HCT116 (cell line): ENCODE results near the gene FRY. TPM values are rescaled to one million over a fixed set of nuclear protein-coding genes. Genes with fewer than 3 reads are reported as not detected.

Experiments
- ATAC-seq: fragments of 200-7000 bp; cut with Tn5 transposase; 2 replicates; pipeline ENCODE4 v1.9.1; 2020; ENCODE audit warnings: mild to moderate bottlenecking, moderate library complexity
- BruUV-seq: library from RNA; stranded (reverse); fragments of 400-500 nt; replicated peaks from 2 replicates; lab custom pipeline; 2021; lab: Mats Ljungman, UMichigan
- CTCF ChIA-PET: fragments of 300-600 bp; sonication (Branson Sonifier 250); formaldehyde crosslinking; loops from one replicate; lab custom pipeline; 2021; ENCODE audit warnings: antibody characterized with exemption; lab: Charles Lee
- POLR2A ChIA-PET: fragments of 300-600, 350-600 bp; sonication (Branson Sonifier 250); formaldehyde crosslinking; loops from one replicate; lab custom pipeline; 2021; ENCODE audit warnings: antibody characterized with exemption; lab: Charles Lee
- RAD21 ChIA-PET, 2 experiments: fragments of 300-600 bp; sonication (Branson Sonifier 250); formaldehyde crosslinking; loops; one replicate each; lab custom pipeline; 2023; ENCODE audit warnings: low total read pairs in 2 of 2; ENCODE audit not compliant: uncharacterized antibody in 2 of 2, unreplicated experiment in 2 of 2, low non-redundant PET in 1 of 2; lab: Charles Lee
- DNase-seq: peaks from one replicate; pipeline ENCODE4 v3.0.0-alpha.2; 2010; ENCODE audit warnings: low read depth, low spot score
- H2AFZ ChIP-seq: fragments of 200-600 bp; shearing (Covaris generic), sonication (generic); 2 replicates; pipeline ENCODE4 v1.6.1; 2017; ENCODE audit warnings: low read depth, mixed run types, mixed read lengths, antibody characterized with exemption, low read length; ENCODE audit not compliant: poor library complexity, severe bottlenecking
- H3K27ac ChIP-seq: 2 replicates; pipeline ENCODE4 v1.5.1; 2012; ENCODE audit warnings: low read depth, low read length
- H3K27me3 ChIP-seq: fragments of 200-600 bp; sonication (generic); 2 replicates; pipeline ENCODE4 v1.6.1; 2016; ENCODE audit warnings: mixed run types, low read length, mixed read lengths; ENCODE audit not compliant: insufficient read depth
- H3K36me3 ChIP-seq, 2 experiments: fragments of 200-500 bp in 1 of 2; fragments of 200-600 bp in 1 of 2; sonication (Bioruptor generic) in 1 of 2; sonication (generic) in 1 of 2; 2 replicates each; pipeline versions ENCODE4 v1.5.1 to v1.6.1; 2014 to 2016; ENCODE audit warnings: low read length in 2 of 2, inconsistent platforms in 1 of 2, mixed read lengths in 1 of 2, mixed run types in 1 of 2; ENCODE audit not compliant: insufficient read depth in 2 of 2, control insufficient read depth in 1 of 2
- H3K4me1 ChIP-seq, 2 experiments: fragments of 200-600 bp in 1 of 2; sonication (generic) in 1 of 2; 2 replicates each; pipeline versions ENCODE4 v1.5.1 to v1.6.1; 2012 to 2017; ENCODE audit warnings: low read length in 2 of 2, inconsistent platforms in 1 of 2, mild to moderate bottlenecking in 1 of 2, mixed read lengths in 1 of 2, mixed run types in 1 of 2, moderate library complexity in 1 of 2; ENCODE audit not compliant: insufficient read depth in 2 of 2, control insufficient read depth in 1 of 2
- H3K4me2 ChIP-seq: fragments of 200-600 bp; sonication (generic); 2 replicates; pipeline ENCODE4 v1.6.1; 2017; ENCODE audit warnings: mixed run types, low read length, mixed read lengths
- H3K4me3 ChIP-seq, 2 experiments: fragments of 200-600 bp in 1 of 2; sonication (generic) in 1 of 2; replicated peaks in 1 of 2; 2 replicates each; pipeline ENCODE4 v1.5.1; 2011 to 2016; ENCODE audit warnings: low read length in 2 of 2, control low read depth in 1 of 2, low read depth in 1 of 2, mild to moderate bottlenecking in 1 of 2, mixed read lengths in 1 of 2, mixed run types in 1 of 2
- H3K79me2 ChIP-seq: fragments of 200-600 bp; sonication (generic); 2 replicates; pipeline ENCODE4 v1.6.1; 2017; ENCODE audit warnings: mild to moderate bottlenecking, mixed run types, low read length, moderate library complexity, mixed read lengths; ENCODE audit not compliant: insufficient read depth
- H3K9ac ChIP-seq: fragments of 200-600 bp; sonication (generic); 2 replicates; pipeline ENCODE4 v1.6.1; 2016; ENCODE audit warnings: low read length, mixed read lengths
- H3K9me2 ChIP-seq: fragments of 200-600 bp; sonication (generic), shearing (Covaris generic); 2 replicates; pipeline ENCODE4 v1.6.1; 2017; ENCODE audit warnings: mixed run types, mild to moderate bottlenecking, moderate library complexity; ENCODE audit not compliant: insufficient read depth
- H3K9me3 ChIP-seq, 2 experiments: fragments of 200-500 bp in 1 of 2; fragments of 200-600 bp in 1 of 2; sonication (Bioruptor generic) in 1 of 2; sonication (generic) in 1 of 2; 2 replicates each; pipeline ENCODE4 v1.6.1; 2014 to 2017; ENCODE audit warnings: low read length in 2 of 2, mixed read lengths in 2 of 2, inconsistent platforms in 1 of 2, low read depth in 1 of 2, mild to moderate bottlenecking in 1 of 2, mixed run types in 1 of 2, moderate library complexity in 1 of 2; ENCODE audit not compliant: control insufficient read depth in 1 of 2, insufficient read depth in 1 of 2
- H4K20me1 ChIP-seq: fragments of 200-600 bp; sonication (generic), shearing (Covaris generic); 2 replicates; pipeline ENCODE4 v1.6.1; 2017; ENCODE audit warnings: mixed run types, mild to moderate bottlenecking, moderate library complexity; ENCODE audit not compliant: insufficient read depth
- CTCF ChIP-seq, 3 experiments: fragments of 200-600 bp in 1 of 3; sonication (generic) in 1 of 3; IDR thresholded peaks in 2 of 3; conservative IDR thresholded peaks in 1 of 3; 2 replicates each; pipeline ENCODE4 v1.5.1; 2012 to 2017; ENCODE audit warnings: low read depth in 2 of 3, low read length in 2 of 3, antibody characterized with exemption in 1 of 3, borderline replicate concordance in 1 of 3, control low read depth in 1 of 3, mild to moderate bottlenecking in 1 of 3, mixed read lengths in 1 of 3, mixed run types in 1 of 3, moderate library complexity in 1 of 3; ENCODE audit not compliant: insufficient read depth in 1 of 3
- FOSL1 ChIP-seq: IDR thresholded peaks from 2 replicates; pipeline ENCODE4 v1.6.1; 2012; ENCODE audit warnings: low read depth
- MAX ChIP-seq: IDR thresholded peaks from 2 replicates; pipeline ENCODE4 v1.6.1; 2012
- POLR2A ChIP-seq: IDR thresholded peaks from 2 replicates; pipeline ENCODE4 v1.7.0; 2011; ENCODE audit warnings: borderline replicate concordance; ENCODE audit not compliant: insufficient read depth, insufficient read length; ENCODE audit errors: extremely low read depth
- RAD21 ChIP-seq: IDR thresholded peaks from 2 replicates; pipeline ENCODE4 v1.6.1; 2012; ENCODE audit warnings: low read depth, mild to moderate bottlenecking
- SIN3A ChIP-seq: IDR thresholded peaks from 2 replicates; pipeline ENCODE4 v1.6.1; 2012; ENCODE audit warnings: low read depth
- SRF ChIP-seq: IDR thresholded peaks from 2 replicates; pipeline ENCODE4 v1.6.1; 2012; ENCODE audit warnings: low read depth
- TCF7L2 ChIP-seq: IDR thresholded peaks from 2 replicates; pipeline ENCODE4 v1.7.0; 2011; ENCODE audit warnings: borderline replicate concordance, inconsistent platforms; ENCODE audit not compliant: insufficient read depth, insufficient read length; ENCODE audit errors: extremely low read depth
- YY1 ChIP-seq: IDR thresholded peaks from 2 replicates; pipeline ENCODE4 v1.6.1; 2011; ENCODE audit warnings: low read length, low read depth, moderate library complexity, mild to moderate bottlenecking; ENCODE audit not compliant: insufficient replicate concordance; ENCODE audit errors: extremely low read depth
- ZFX ChIP-seq: fragments of 450-650 bp; IDR thresholded peaks from 2 replicates; pipeline ENCODE4 v1.6.1; 2017
- ZNF274 ChIP-seq: fragments of 200-500 bp; sonication (Bioruptor generic); IDR thresholded peaks from 2 replicates; pipeline ENCODE4 v1.6.1; 2014; ENCODE audit warnings: mild to moderate bottlenecking, low read depth, low read length, inconsistent platforms
- intact Hi-C: fragments of 100-400 bp; cut with micrococcal nuclease; formaldehyde crosslinking; loops from 2 replicates; pipeline ENCODE4 v1.10.0; 2022
- total RNA-seq: library from RNA; stranded (reverse); gene quantifications from one replicate; pipeline ENCODE4 v1.2.1, GENCODE V29; 2021; ENCODE audit not compliant: unreplicated experiment

Gene FRY
- total RNA-seq, 1 experiment from 2014 or later: 1.4 TPM

DNA sequence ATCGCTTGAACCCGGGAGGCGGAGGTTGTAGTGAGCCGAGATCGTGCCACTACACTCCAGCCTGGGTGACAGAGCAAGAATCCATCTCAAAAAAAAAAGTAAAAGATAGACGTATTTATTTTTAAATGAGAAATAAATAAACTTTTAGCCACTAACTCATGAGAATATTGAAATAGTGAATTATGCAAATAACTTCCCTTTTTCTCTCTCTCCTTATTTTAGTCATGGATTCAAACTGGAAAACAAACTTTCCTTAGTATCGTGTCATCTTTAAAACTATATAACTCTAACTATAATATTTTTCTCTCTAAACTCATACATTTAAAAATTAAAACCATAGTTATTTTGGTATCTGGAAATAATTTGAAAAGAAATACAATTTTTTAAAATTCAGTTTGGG, 96.1 kb downstream of the FRY start:
- no TSS peak for BruUV-seq
- no peak overlapping the region for H3K4me3 ChIP-seq

More for the DNA sequence above, 96.1 kb downstream of the FRY start:
- H3K27ac ChIP-seq: no peak overlapping the region
- TF ChIP-seq MAX (no peak), CTCF (IDR thresholded peaks at IDR 0.05 in 2 of 3, conservative IDR thresholded peaks at IDR 0.05 in 1 of 3; ENCODE audit: borderline replicate concordance in 1 of 3, insufficient read depth in 1 of 3, low read depth in 2 of 3, low read length in 2 of 3) (no peak), ZFX (no peak), ZNF274 (no peak), TCF7L2 (no peak), YY1 (no peak), POLR2A (no peak), SIN3A (no peak), SRF (no peak), RAD21 (no peak), FOSL1 (no peak)
- intact Hi-C loops: no loop called here
- ATAC-seq (no peak), DNase-seq (no peak)
- RAD21 ChIA-PET: no interaction called here
- no peaks in the 10 kb centered on the region for H3K9me3 ChIP-seq
- H3K79me2 ChIP-seq: no peaks in the 10 kb centered on the region
- no peaks in the 10 kb centered on the region for H3K36me3 ChIP-seq
- no peaks in the 10 kb centered on the region for H3K9me2 ChIP-seq
- CTCF ChIA-PET: no interaction called here
- H3K4me2 ChIP-seq: no peak overlapping the region
- H2AFZ ChIP-seq: no peak overlapping the region
- POLR2A ChIA-PET: no interaction called here
- H3K27me3 ChIP-seq: no peaks in the 10 kb centered on the region
- no peaks in the 10 kb centered on the region for H3K4me1 ChIP-seq
- H4K20me1 ChIP-seq: no peaks in the 10 kb centered on the region
- H3K9ac ChIP-seq: no peak overlapping the region
